GM21529 (cell line): ENCODE measurements around the gene CCBE1.
"Not testable (repeated sequence)": the region's sequence is repeated elsewhere in the genome, so short reads cannot be mapped to it uniquely, and the experiment has no call there.

Source experiments
- ATAC-seq: cut with Tn5 transposase; IDR thresholded peaks from one replicate; pipeline ENCODE4 v1.9.1; 2021; ENCODE audit not compliant: unreplicated experiment

CCBE1 gene

GRCh38 chr18:59685501-59685900 is 11.7 kb downstream of the CCBE1 start:
- no peak for ATAC-seq

- ATAC-seq = no peak
Measured at GRCh38 chr18:59684777-59685176, 12.4 kb downstream of the CCBE1 start.

- no peak for ATAC-seq
Measured at GRCh38 chr18:59681521-59682004, 15.7 kb downstream of the CCBE1 start.

- ATAC-seq = no peak
Measured at GRCh38 chr18:59681051-59681450, 16.2 kb downstream of the CCBE1 start.

- ATAC-seq = no peak
Measured at GRCh38 chr18:59675346-59675745, 21.9 kb downstream of the CCBE1 start.

- no peak for ATAC-seq
Measured at GRCh38 chr18:59674903-59675270, 22.3 kb downstream of the CCBE1 start.

GRCh38 chr18:59674186-59674902 is 22.9 kb downstream of the CCBE1 start:
- ATAC-seq = no peak

- no peak for ATAC-seq
Measured at GRCh38 chr18:59672235-59672711, 24.9 kb downstream of the CCBE1 start.

- no peak for ATAC-seq
Measured at GRCh38 chr18:59671551-59671950, 25.7 kb downstream of the CCBE1 start.

- no peak for ATAC-seq
Measured at GRCh38 chr18:59669872-59670657, 27.2 kb downstream of the CCBE1 start.

GRCh38 chr18:59667488-59667887 is 29.7 kb downstream of the CCBE1 start:
- ATAC-seq = no peak

GRCh38 chr18:59666007-59666402 is 31.2 kb downstream of the CCBE1 start:
- not testable (repeated sequence) for ATAC-seq

- no peak for ATAC-seq
Measured at GRCh38 chr18:59665057-59666006, 31.9 kb downstream of the CCBE1 start.

- ATAC-seq = no peak
Measured at GRCh38 chr18:59664329-59664728, 32.9 kb downstream of the CCBE1 start.

- ATAC-seq = no peak
Measured at GRCh38 chr18:59663096-59663495, 34.1 kb downstream of the CCBE1 start.

GRCh38 chr18:59661891-59662701 is 35.1 kb downstream of the CCBE1 start:
- ATAC-seq = no peak

- no peak for ATAC-seq
Measured at GRCh38 chr18:59660786-59661743, 36.2 kb downstream of the CCBE1 start.

GRCh38 chr18:59660366-59660765 is 36.9 kb downstream of the CCBE1 start:
- no peak for ATAC-seq
